CD8-positive, alpha-beta memory T cell (primary cell): ENCODE data around the gene PATL1. TPM values are rescaled to one million over a fixed set of nuclear protein-coding genes. Genes with fewer than 3 reads are reported as not detected.
"Not testable (repeated sequence)": the region's sequence is repeated elsewhere in the genome, so short reads cannot be mapped to it uniquely, and the experiment has no call there.

Experiments used
- CTCF ChIA-PET: fragments of 350-600 bp; sonication (Branson Sonifier 250); formaldehyde crosslinking; loops from one replicate; lab custom pipeline; 2021; ENCODE audit warnings: antibody characterized with exemption; lab: Charles Lee
- POLR2A ChIA-PET: fragments of 350-600 bp; sonication (Branson Sonifier 250); formaldehyde crosslinking; loops from one replicate; lab custom pipeline; 2021; ENCODE audit warnings: antibody characterized with exemption; lab: Charles Lee
- DNase-seq, 5 donors: peaks; one replicate each; pipeline versions ENCODE4 v3.0.0 to v3.0.0-alpha.2; 2020 to 2022; ENCODE audit warnings: mixed read lengths in 1 of 5
- H3K27ac ChIP-seq: one replicate; pipeline ENCODE4 v1.7.0; 2013; ENCODE audit warnings: low read depth, mild to moderate bottlenecking, low read length, moderate library complexity
- H3K27me3 ChIP-seq: 2 replicates; pipeline ENCODE4 v1.7.0; 2013; ENCODE audit warnings: low read length, mild to moderate bottlenecking; ENCODE audit not compliant: insufficient read depth, poor library complexity, severe bottlenecking
- H3K36me3 ChIP-seq: 2 replicates; pipeline ENCODE4 v1.7.0; 2013; ENCODE audit warnings: mild to moderate bottlenecking, low read length, moderate library complexity; ENCODE audit not compliant: insufficient read depth
- H3K4me1 ChIP-seq: 2 replicates; pipeline ENCODE4 v1.7.0; 2013; ENCODE audit warnings: mild to moderate bottlenecking, low read length, moderate library complexity; ENCODE audit not compliant: insufficient read depth
- H3K4me3 ChIP-seq: 2 replicates; pipeline ENCODE4 v1.7.0; 2013; ENCODE audit warnings: mild to moderate bottlenecking, low read length
- H3K9me3 ChIP-seq: 2 replicates; pipeline ENCODE4 v1.7.0; 2013; ENCODE audit warnings: mild to moderate bottlenecking, low read length
- H3K27ac Mint-ChIP-seq, 8 donors: one replicate each; pipeline ENCODE4 v1.8.0; 2020 to 2021; ENCODE audit warnings: mixed read lengths in 8 of 8, mild to moderate bottlenecking in 6 of 8, inconsistent platforms in 3 of 8, moderate library complexity in 3 of 8
- H3K27me3 Mint-ChIP-seq, 2 donors: one replicate each; pipeline ENCODE4 v1.8.0; 2020 to 2021; ENCODE audit warnings: mixed read lengths in 2 of 2, mild to moderate bottlenecking in 1 of 2, moderate library complexity in 1 of 2
- H3K36me3 Mint-ChIP-seq, 3 donors: one replicate each; pipeline ENCODE4 v1.8.0; 2020 to 2021; ENCODE audit warnings: mixed read lengths in 3 of 3, inconsistent platforms in 1 of 3, mild to moderate bottlenecking in 1 of 3
- H3K4me1 Mint-ChIP-seq, 3 donors: one replicate each; pipeline ENCODE4 v1.8.0; 2020 to 2021; ENCODE audit warnings: mixed read lengths in 3 of 3, inconsistent platforms in 1 of 3, mild to moderate bottlenecking in 1 of 3
- H3K4me3 Mint-ChIP-seq, 7 donors: one replicate each; pipeline ENCODE4 v1.8.0; 2020 to 2021; ENCODE audit warnings: mixed read lengths in 7 of 7, mild to moderate bottlenecking in 6 of 7, moderate library complexity in 4 of 7, inconsistent platforms in 2 of 7
- H3K9me3 Mint-ChIP-seq, 5 donors: one replicate each; pipeline ENCODE4 v1.8.0; 2020 to 2022; ENCODE audit warnings: mixed read lengths in 5 of 5, mild to moderate bottlenecking in 3 of 5, moderate library complexity in 2 of 5, inconsistent platforms in 1 of 5
- polyA plus RNA-seq: library from polyadenylated mRNA; unstranded; fragments of 300-500 nt; fragmentation: Illumina TruSeq; gene quantifications from one replicate; pipeline ENCODE4 v1.2.3, GENCODE V29; 2021
- total RNA-seq, 2 experiments: library from RNA; stranded (reverse); gene quantifications; one replicate each; pipeline ENCODE4 v1.2.3, GENCODE V29; 2021

The PATL1 gene
- total and polyA plus RNA-seq, 3 experiments from 2014 or later: 7.5 to 65.8 (median 61.3) TPM

- H3K27me3 Mint-ChIP-seq, H3K4me3 ChIP-seq, H3K9me3 Mint-ChIP-seq, H3K27me3 ChIP-seq, H3K4me1 ChIP-seq, H3K4me1 Mint-ChIP-seq, H3K36me3 ChIP-seq, CTCF ChIA-PET, H3K4me3 Mint-ChIP-seq, H3K9me3 ChIP-seq, H3K27ac Mint-ChIP-seq, H3K27ac ChIP-seq, POLR2A ChIA-PET, DNase-seq: not testable (repeated sequence)
- peaks cover 0 to 14% (median 4%) of the 10 kb centered on the region in 3 donors for H3K36me3 Mint-ChIP-seq
These were observed 41.9 kb downstream of the PATL1 start for GRCh38 chr11:59626969-59627368.

GRCh38 chr11:59625703-59626102 lies 43.1 kb downstream of the PATL1 start:
- Histone ChIP-seq H3K27me3 (no peaks in the 10 kb centered on the region), H3K4me1 (no peaks in the 10 kb centered on the region), H3K27ac (no peak overlapping the region), H3K4me3 (no peak overlapping the region), H3K9me3 (no peaks in the 10 kb centered on the region), H3K36me3 (no peaks in the 10 kb centered on the region)
- no peak overlapping the region for H3K27ac Mint-ChIP-seq
- POLR2A ChIA-PET: no interaction called here
- no peak overlapping the region for H3K4me3 Mint-ChIP-seq
- no peaks in the 10 kb centered on the region for H3K4me1 Mint-ChIP-seq
- no peaks in the 10 kb centered on the region for H3K27me3 Mint-ChIP-seq
- CTCF ChIA-PET: no interaction called here
- no peak for DNase-seq
- H3K36me3 Mint-ChIP-seq: peaks cover 0 to 8% (median 2%) of the 10 kb centered on the region in 3 donors
- no peaks in the 10 kb centered on the region for H3K9me3 Mint-ChIP-seq

GRCh38 chr11:59617876-59618275 lies 51.0 kb downstream of the PATL1 start:
- Histone ChIP-seq H3K4me3 (no peak overlapping the region), H3K36me3 (no peaks in the 10 kb centered on the region), H3K9me3 (no peaks in the 10 kb centered on the region), H3K4me1 (peaks cover 29% of the 10 kb centered on the region), H3K27me3 (no peaks in the 10 kb centered on the region), H3K27ac (no peak overlapping the region)
- no peaks in the 10 kb centered on the region for H3K9me3 Mint-ChIP-seq
- H3K27me3 Mint-ChIP-seq: no peaks in the 10 kb centered on the region
- ChIA-PET POLR2A (interaction anchor here (4.4 kb wide), 1 partner anchor 51 kb away, joined by 59 read pairs; the partner anchor contains the start of gene PATL1), CTCF (interaction anchor here (0.8 to 3.1 kb wide), 2 partner anchors 52 to 67 kb away, joined by 3 to 14 read pairs; partner anchors contain the start of gene PATL1)
- DNase-seq: no peak
- no peak overlapping the region for H3K4me3 Mint-ChIP-seq
- peaks cover 28 to 30% (median 30%) of the 10 kb centered on the region in 3 donors for H3K4me1 Mint-ChIP-seq
- H3K36me3 Mint-ChIP-seq: peaks cover 0 to 15% (median 0%) of the 10 kb centered on the region in 3 donors
- peak overlapping the region in 1 of 8 donors; percentile 80 for H3K27ac Mint-ChIP-seq

- no peaks in the 10 kb centered on the region for H3K27me3 Mint-ChIP-seq
These were observed 52.3 kb downstream of the PATL1 start for GRCh38 chr11:59616396-59616982.

DNA sequence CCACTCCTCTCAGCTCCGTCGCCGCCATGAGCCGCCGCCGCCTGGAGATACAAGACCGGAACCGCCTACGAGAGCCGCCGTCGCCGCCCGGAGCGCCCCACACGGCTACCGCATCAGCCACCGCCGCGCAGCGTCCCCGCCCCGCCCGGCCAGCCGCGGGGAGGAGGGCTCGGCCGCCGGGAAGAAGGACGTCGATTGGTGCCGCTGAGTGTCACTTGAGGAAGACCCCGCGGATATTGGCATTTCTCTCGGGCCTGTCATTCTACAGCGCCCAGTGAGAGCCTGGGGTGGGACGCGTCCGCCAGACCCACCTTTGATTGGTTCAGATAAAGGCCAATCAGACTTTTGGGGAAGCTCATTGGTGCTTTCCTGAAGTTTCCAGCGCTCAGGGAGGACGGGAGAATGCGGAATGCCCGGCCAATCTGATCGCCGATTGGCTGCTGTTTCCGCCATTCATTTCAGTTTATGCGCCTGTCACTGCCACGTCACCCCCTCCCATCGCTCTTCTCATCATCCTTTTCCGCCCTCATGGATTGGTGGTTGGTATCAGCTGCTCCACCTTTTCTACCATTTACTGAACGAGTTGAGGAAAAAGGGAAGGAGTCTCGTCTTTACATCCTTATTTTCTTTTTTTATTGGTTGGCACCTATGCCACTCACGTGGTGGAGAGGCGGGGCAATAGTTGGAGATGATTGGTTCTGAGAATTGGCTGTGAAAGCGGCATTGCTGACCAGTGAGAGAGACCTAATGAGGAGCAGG lies 53.0 kb downstream of the PATL1 start, which contains the start of gene OSBP:
TSS of gene OSBP (minus strand) at position 138 of the 759 bp plus-strand sequence. CDS start at position 28, 110 bp downstream.
- DNase-seq: peak; percentile 94 to 99 (median 99)
- Mint-ChIP-seq H3K4me3 (peak within 1 kb of the TSS; percentile 75 to 98 (median 93)), H3K9me3 (no peaks in the 10 kb centered on the region), H3K27ac (peak within 1 kb of the TSS; percentile 80 to 99 (median 98)), H3K4me1 (peaks cover 45 to 49% (median 48%) of the 10 kb centered on the region in 3 donors), H3K36me3 (peaks cover 0 to 30% (median 4%) of the 10 kb centered on the region in 3 donors), H3K27me3 (no peaks in the 10 kb centered on the region)
- ChIA-PET POLR2A (interaction anchor here (0.6 to 4.4 kb wide), 12 partner anchors 48 to 1039 kb away, joined by 3 to 59 read pairs (median 4); partner anchors contain the start of gene PATL1), CTCF (interaction anchor here (1.5 to 3.1 kb wide), 5 partner anchors 38 to 78 kb away, joined by 4 to 14 read pairs (median 8); partner anchors contain the start of gene PATL1)
- Histone ChIP-seq H3K9me3 (no peaks in the 10 kb centered on the region), H3K27me3 (no peaks in the 10 kb centered on the region), H3K4me1 (peaks cover 40% of the 10 kb centered on the region), H3K36me3 (no peaks in the 10 kb centered on the region), H3K4me3 (peak within 1 kb of the TSS; percentile 83), H3K27ac (peak within 1 kb of the TSS; percentile 95)

More at GRCh38 chr11:59616396-59616982, 52.3 kb downstream of the PATL1 start:
- Mint-ChIP-seq H3K9me3 (no peaks in the 10 kb centered on the region), H3K27ac (peak overlapping the region; percentile 80 to 99 (median 98)), H3K36me3 (peaks cover 0 to 25% (median 4%) of the 10 kb centered on the region in 3 donors), H3K4me3 (peak overlapping the region; percentile 75 to 98 (median 82)), H3K4me1 (peaks cover 42 to 44% (median 44%) of the 10 kb centered on the region in 3 donors)
- Histone ChIP-seq H3K36me3 (no peaks in the 10 kb centered on the region), H3K9me3 (no peaks in the 10 kb centered on the region), H3K4me1 (peaks cover 40% of the 10 kb centered on the region), H3K27me3 (no peaks in the 10 kb centered on the region), H3K4me3 (peak overlapping the region; percentile 83), H3K27ac (peak overlapping the region; percentile 95)
- ChIA-PET CTCF (interaction anchor here (1.5 to 3.1 kb wide), 5 partner anchors 37 to 79 kb away, joined by 4 to 14 read pairs (median 8); partner anchors contain the start of gene PATL1), POLR2A (interaction anchor here (0.5 to 4.4 kb wide), 10 partner anchors 37 to 1039 kb away, joined by 3 to 59 read pairs (median 4); partner anchors contain the start of gene PATL1)
- peak in 1 of 5 donors; percentile 94 for DNase-seq

DNA sequence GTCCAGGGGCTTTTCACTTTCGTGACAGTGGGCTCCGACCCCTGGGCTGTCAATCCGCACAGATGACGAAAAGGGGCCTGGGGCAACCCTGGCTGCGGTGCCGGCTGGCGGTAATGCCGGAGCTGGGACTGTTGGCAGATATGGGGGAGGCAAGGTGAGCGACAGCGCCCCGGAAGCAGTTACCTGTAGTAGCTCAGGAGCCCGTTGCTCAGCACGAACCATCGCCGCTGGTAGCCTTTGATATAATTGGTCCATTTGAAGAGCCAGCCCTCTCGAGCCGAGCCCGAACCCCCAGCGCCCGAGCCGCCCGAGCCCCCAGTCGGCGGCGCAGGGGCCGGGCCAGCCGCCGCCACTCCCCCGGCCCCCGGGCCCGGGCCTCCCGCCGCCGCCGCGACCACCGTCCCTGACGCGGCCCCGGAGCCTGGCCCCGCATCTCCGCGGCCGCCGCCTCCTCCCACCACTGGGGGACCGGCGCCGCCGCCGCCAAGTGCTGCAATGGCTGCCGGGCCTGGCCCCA lies 53.7 kb downstream of the PATL1 start:
- Mint-ChIP-seq H3K9me3 (no peaks in the 10 kb centered on the region), H3K4me1 (peaks cover 45 to 53% (median 49%) of the 10 kb centered on the region in 3 donors), H3K36me3 (peaks cover 0 to 34% (median 4%) of the 10 kb centered on the region in 3 donors), H3K27ac (peak overlapping the region; percentile 80 to 99 (median 96)), H3K27me3 (no peaks in the 10 kb centered on the region), H3K4me3 (peak overlapping the region; percentile 75 to 98 (median 93))
- Histone ChIP-seq H3K4me1 (peaks cover 40% of the 10 kb centered on the region), H3K4me3 (peak overlapping the region; percentile 72), H3K36me3 (peaks cover 3% of the 10 kb centered on the region), H3K27me3 (no peaks in the 10 kb centered on the region), H3K27ac (peak overlapping the region; percentile 95), H3K9me3 (no peaks in the 10 kb centered on the region)
- peak; percentile 56 to 82 (median 68) for DNase-seq
- CTCF ChIA-PET: interaction anchor here (1.5 to 3.1 kb wide), 3 partner anchors 55 to 78 kb away, joined by 8 to 14 read pairs (median 11); partner anchors contain the start of gene PATL1
- POLR2A ChIA-PET: interaction anchor here (0.6 to 4.4 kb wide), 10 partner anchors 12 to 1037 kb away, joined by 3 to 59 read pairs (median 4); partner anchors contain the start of gene PATL1
